Smooth muscle cell (in vitro differentiated cells): ENCODE measurements around the gene ZNF280A. TPM values are rescaled to one million over a fixed set of nuclear protein-coding genes. Genes with fewer than 3 reads are reported as not detected.

Experiments
- DNase-seq: peaks from one replicate; lab custom pipeline; 2025; ENCODE audit not compliant: unreplicated experiment; lab: John Stamatoyannopoulos, UW
- H2AFZ ChIP-seq: fragments of 200-600 bp; sonication (generic); 2 replicates; pipeline ENCODE4 v1.6.0; 2016; ENCODE audit warnings: antibody characterized with exemption, low read depth, mild to moderate bottlenecking
- H3F3A ChIP-seq: fragments of 200-600 bp; sonication (generic); 2 replicates; pipeline ENCODE4 v1.6.0; 2017; ENCODE audit warnings: antibody characterized with exemption, low read depth
- H3K27ac ChIP-seq: fragments of 200-600 bp; sonication (generic); 2 replicates; pipeline ENCODE4 v1.5.1; 2016; ENCODE audit warnings: low read depth, mild to moderate bottlenecking
- H3K27me3 ChIP-seq: fragments of 200-600 bp; sonication (generic); 2 replicates; pipeline ENCODE4 v1.6.1; 2016; ENCODE audit warnings: low read depth, mild to moderate bottlenecking
- H3K36me3 ChIP-seq: fragments of 200-600 bp; sonication (generic); 2 replicates; pipeline ENCODE4 v1.5.1; 2016; ENCODE audit warnings: low read depth
- H3K4me1 ChIP-seq: fragments of 200-600 bp; sonication (generic); 2 replicates; pipeline ENCODE4 v1.5.1; 2016; ENCODE audit warnings: low read depth
- H3K4me2 ChIP-seq: fragments of 200-600 bp; sonication (generic); 2 replicates; pipeline ENCODE4 v1.6.0; 2016; ENCODE audit warnings: mild to moderate bottlenecking
- H3K4me3 ChIP-seq: fragments of 200-600 bp; sonication (generic); 2 replicates; pipeline ENCODE4 v1.5.1; 2016; ENCODE audit warnings: mild to moderate bottlenecking
- H3K79me2 ChIP-seq: fragments of 200-600 bp; sonication (generic); 2 replicates; pipeline ENCODE4 v1.6.0; 2016; ENCODE audit warnings: low read depth, mild to moderate bottlenecking
- H3K9ac ChIP-seq: fragments of 200-600 bp; sonication (generic); 2 replicates; pipeline ENCODE4 v1.6.0; 2016; ENCODE audit warnings: low read depth
- H3K9me3 ChIP-seq: fragments of 200-600 bp; sonication (generic); replicated peaks from 2 replicates; pipeline ENCODE4 v1.5.1; 2016; ENCODE audit warnings: low read depth
- H4K20me1 ChIP-seq: fragments of 200-600 bp; sonication (generic); 2 replicates; pipeline ENCODE4 v1.6.0; 2016; ENCODE audit warnings: low read depth
- CTCF ChIP-seq: fragments of 200-600 bp; sonication (generic); IDR thresholded peaks from 2 replicates; pipeline ENCODE4 v1.5.1; 2017; ENCODE audit warnings: borderline replicate concordance, mild to moderate bottlenecking, antibody characterized with exemption; ENCODE audit not compliant: insufficient read depth, poor library complexity, severe bottlenecking
- WGBS: methylation state at CpG from one replicate; pipeline ENCODE4 v1.1.7; 2016; ENCODE audit warnings: low lambda C conversion rate; 5-methylcytosine and 5-hydroxymethylcytosine counted together
- polyA plus RNA-seq: library from polyadenylated mRNA; unstranded; fragments of >200 nt; fragmentation: Nextera tagmentation; extraction: Ambion mirVana; gene quantifications from 2 replicates; pipeline ENCODE4 v1.2.1, GENCODE V29; 2016
- total RNA-seq: library from RNA; depleted of rRNA; stranded (reverse); fragments of >200 nt; gene quantifications from 2 replicates; pipeline ENCODE4 v1.2.3, GENCODE V29; 2014

The ZNF280A gene
- total and polyA plus RNA-seq, 2 experiments from 2014 or later: 0.21 TPM; not detected in 1

GRCh38 chr22:22550789-22551434 lies 30.8 kb upstream of the ZNF280A start:
- WGBS: 82% methylated on average over 8 of the region's 8 CpGs
- H3K9me3 ChIP-seq: no peaks in the 10 kb centered on the region
- no peak overlapping the region for H3K4me2 ChIP-seq
- H3K9ac ChIP-seq: no peak overlapping the region
- no peaks in the 10 kb centered on the region for H3K4me1 ChIP-seq
- no peaks in the 10 kb centered on the region for H3K36me3 ChIP-seq
- no peak overlapping the region for H2AFZ ChIP-seq
- no peaks in the 10 kb centered on the region for H4K20me1 ChIP-seq
- no peak overlapping the region for H3K27ac ChIP-seq
- no peak for TF ChIP-seq CTCF
- peaks cover 41% of the 10 kb centered on the region for H3K27me3 ChIP-seq
- no peak overlapping the region for H3K4me3 ChIP-seq
- H3K79me2 ChIP-seq: no peaks in the 10 kb centered on the region
- H3F3A ChIP-seq: no peaks in the 10 kb centered on the region
- no peak for DNase-seq

GRCh38 chr22:22548910-22549309 lies 28.8 kb upstream of the ZNF280A start:
- Histone ChIP-seq H3K4me2 (no peak overlapping the region), H3K27me3 (peaks cover 41% of the 10 kb centered on the region), H3K9ac (no peak overlapping the region), H3K36me3 (no peaks in the 10 kb centered on the region), H3K4me1 (no peaks in the 10 kb centered on the region), H3K27ac (no peak overlapping the region), H4K20me1 (no peaks in the 10 kb centered on the region), H2AFZ (no peak overlapping the region), H3K79me2 (no peaks in the 10 kb centered on the region), H3K9me3 (no peaks in the 10 kb centered on the region), H3F3A (no peaks in the 10 kb centered on the region), H3K4me3 (no peak overlapping the region)
- 62% methylated on average over 1 of the region's 1 CpG for WGBS
- no peak for DNase-seq
- TF ChIP-seq CTCF: no peak

- TF ChIP-seq CTCF: no peak
- Histone ChIP-seq H3K4me2 (no peak overlapping the region), H3K27me3 (peaks cover 41% of the 10 kb centered on the region), H3K9me3 (no peaks in the 10 kb centered on the region), H3K4me1 (no peaks in the 10 kb centered on the region), H3K4me3 (no peak overlapping the region), H3F3A (no peaks in the 10 kb centered on the region), H4K20me1 (no peaks in the 10 kb centered on the region), H3K36me3 (no peaks in the 10 kb centered on the region), H2AFZ (no peak overlapping the region), H3K27ac (no peak overlapping the region), H3K79me2 (no peaks in the 10 kb centered on the region), H3K9ac (no peak overlapping the region)
- DNase-seq: no peak
- 59% methylated on average over 9 of the region's 9 CpGs for WGBS
Measured at GRCh38 chr22:22548317-22548716, 28.2 kb upstream of the ZNF280A start.

GRCh38 chr22:22547692-22548300 lies 27.7 kb upstream of the ZNF280A start:
- 58% methylated on average over 3 of the region's 3 CpGs for WGBS
- H3K27me3 ChIP-seq: peaks cover 41% of the 10 kb centered on the region

More at GRCh38 chr22:22547692-22548300, 27.7 kb upstream of the ZNF280A start:
- no peak overlapping the region for H3K4me2 ChIP-seq
- no peak for DNase-seq
- no peak overlapping the region for H2AFZ ChIP-seq
- H3K4me1 ChIP-seq: no peaks in the 10 kb centered on the region
- H3K4me3 ChIP-seq: no peak overlapping the region
- no peak overlapping the region for H3K9ac ChIP-seq
- no peaks in the 10 kb centered on the region for H4K20me1 ChIP-seq
- TF ChIP-seq CTCF: no peak
- H3K9me3 ChIP-seq: no peaks in the 10 kb centered on the region
- no peaks in the 10 kb centered on the region for H3K36me3 ChIP-seq
- no peaks in the 10 kb centered on the region for H3F3A ChIP-seq
- no peaks in the 10 kb centered on the region for H3K79me2 ChIP-seq
- H3K27ac ChIP-seq: no peak overlapping the region
